HFFc6 (cell line): ENCODE results near the gene EVI5L. TPM values are rescaled to one million over a fixed set of nuclear protein-coding genes. Genes with fewer than 3 reads are reported as not detected.
A peak's percentile ranks its signal among the peaks of the same experiment; 100 is the strongest.

Source experiments
- DNase-seq: peaks from one replicate; pipeline ENCODE4 v3.0.0-alpha.2; 2018
- H3K27ac Mint-ChIP-seq: 2 replicates; pipeline ENCODE4 v1.8.0; 2020; ENCODE audit warnings: mild to moderate bottlenecking, mixed read lengths
- H3K27me3 Mint-ChIP-seq: 2 replicates; pipeline ENCODE4 v1.8.0; 2021; ENCODE audit warnings: mild to moderate bottlenecking, moderate library complexity, mixed read lengths; ENCODE audit not compliant: insufficient read depth
- H3K36me3 Mint-ChIP-seq: 2 replicates; pipeline ENCODE4 v1.8.0; 2021; ENCODE audit warnings: low read depth, mixed read lengths
- H3K4me1 Mint-ChIP-seq: 2 replicates; pipeline ENCODE4 v1.8.0; 2020; ENCODE audit warnings: low read depth, mixed read lengths
- H3K4me3 Mint-ChIP-seq: 2 replicates; pipeline ENCODE4 v1.8.0; 2020; ENCODE audit warnings: mild to moderate bottlenecking, moderate library complexity, mixed read lengths
- H3K9me3 Mint-ChIP-seq: 2 replicates; pipeline ENCODE4 v1.8.0; 2020; ENCODE audit warnings: mild to moderate bottlenecking, mixed read lengths
- CTCF ChIP-seq: fragments of 200-600 bp; sonication (generic); IDR thresholded peaks from 2 replicates; pipeline ENCODE4 v1.5.0; 2021; ENCODE audit warnings: antibody characterized with exemption, mild to moderate bottlenecking
- total RNA-seq, 6 experiments: library from RNA; stranded (reverse); fragmentation: NEBNext Ultra II Directional; extraction: Animal tissue kit (Norgen Biotek cat#: 25700); gene quantifications; 2 replicates in 1 of 6; 3 replicates in 5 of 6; pipeline ENCODE4 v1.2.3, GENCODE V29; 2021

The EVI5L gene
- total RNA-seq, 6 experiments from 2014 or later, result 26.4 to 33.0 (median 27.7) TPM

DNA sequence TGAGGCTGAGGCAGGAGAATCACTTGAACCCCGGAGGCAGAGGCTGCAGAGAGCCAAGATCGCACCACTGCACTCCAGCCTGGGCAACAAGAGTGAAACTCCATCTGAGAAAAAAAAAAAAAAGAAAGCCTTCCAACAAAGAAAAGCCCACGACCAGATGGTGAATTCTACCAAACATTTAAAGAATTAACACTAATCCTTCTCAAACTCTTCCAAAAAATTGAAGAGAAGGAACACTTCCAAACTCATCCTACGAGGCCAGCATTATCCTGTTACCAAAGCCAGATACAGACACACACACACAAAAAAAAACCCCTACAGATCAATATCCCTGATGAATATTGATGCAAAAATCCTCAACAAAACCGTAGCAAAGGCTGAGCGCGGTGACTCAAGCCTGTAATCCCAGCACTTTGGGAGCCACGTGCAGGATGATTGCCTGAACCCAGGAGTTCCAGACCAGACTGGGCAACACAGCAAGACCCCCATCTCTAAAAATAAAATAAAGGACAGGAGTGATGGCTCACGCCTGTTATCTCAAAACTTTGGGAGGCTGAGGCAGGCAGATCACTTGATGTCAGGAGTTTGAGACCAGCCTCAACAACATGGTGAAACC is 6.2 kb upstream of the EVI5L start:
- DNase-seq, result no peak
- Mint-ChIP-seq H3K9me3 (no peaks in the 10 kb centered on the region), H3K27me3 (peaks cover 37% of the 10 kb centered on the region), H3K4me1 (peaks cover 8% of the 10 kb centered on the region), H3K4me3 (no peak overlapping the region), H3K27ac (no peak overlapping the region), H3K36me3 (no peaks in the 10 kb centered on the region)
- TF ChIP-seq CTCF, result no peak

DNA sequence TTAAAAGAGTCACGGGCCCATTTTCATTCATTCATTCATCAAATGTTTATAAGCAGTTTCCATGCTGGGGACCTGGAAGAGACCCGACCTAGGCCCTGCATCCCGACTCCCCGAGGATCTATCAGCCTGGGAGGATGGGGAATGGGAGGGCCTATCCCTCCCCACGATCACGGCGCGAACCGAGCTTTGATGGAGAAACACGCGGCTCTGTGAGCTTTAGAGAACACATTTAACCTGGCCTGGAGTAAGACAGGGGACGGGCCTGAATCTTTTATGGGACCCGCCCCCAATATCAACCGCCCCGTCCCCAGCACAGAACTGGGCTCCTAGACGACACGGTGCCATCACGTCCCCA is 875 bp upstream of the EVI5L start:
- H3K4me3 Mint-ChIP-seq, result peak overlapping the region; percentile 87
- peak overlapping the region; percentile 74 for H3K27ac Mint-ChIP-seq
- no peak for DNase-seq
- no peaks in the 10 kb centered on the region for H3K9me3 Mint-ChIP-seq
- peaks cover 39% of the 10 kb centered on the region for H3K4me1 Mint-ChIP-seq
- H3K27me3 Mint-ChIP-seq, result peaks cover 18% of the 10 kb centered on the region
- no peaks in the 10 kb centered on the region for H3K36me3 Mint-ChIP-seq
- TF ChIP-seq CTCF, result no peak

- DNase-seq, result no peak
- H3K4me3 Mint-ChIP-seq, result peak overlapping the region; percentile 80
- H3K9me3 Mint-ChIP-seq, result no peaks in the 10 kb centered on the region
- TF ChIP-seq CTCF, result no peak
- H3K27ac Mint-ChIP-seq, result no peak overlapping the region
- peaks cover 16% of the 10 kb centered on the region for H3K27me3 Mint-ChIP-seq
- no peaks in the 10 kb centered on the region for H3K36me3 Mint-ChIP-seq
- peaks cover 39% of the 10 kb centered on the region for H3K4me1 Mint-ChIP-seq
Observed at GRCh38 chr19:7830272-7830771, 304 bp downstream of the EVI5L start.

- DNase-seq, result no peak
- no peak for TF ChIP-seq CTCF
- H3K4me1 Mint-ChIP-seq, result peaks cover 39% of the 10 kb centered on the region
- H3K4me3 Mint-ChIP-seq, result peak overlapping the region; percentile 80
- H3K27ac Mint-ChIP-seq, result peak overlapping the region; percentile 39
- peaks cover 11% of the 10 kb centered on the region for H3K27me3 Mint-ChIP-seq
- no peaks in the 10 kb centered on the region for H3K36me3 Mint-ChIP-seq
- no peaks in the 10 kb centered on the region for H3K9me3 Mint-ChIP-seq
Observed at GRCh38 chr19:7830823-7831222, 805 bp downstream of the EVI5L start.

DNA sequence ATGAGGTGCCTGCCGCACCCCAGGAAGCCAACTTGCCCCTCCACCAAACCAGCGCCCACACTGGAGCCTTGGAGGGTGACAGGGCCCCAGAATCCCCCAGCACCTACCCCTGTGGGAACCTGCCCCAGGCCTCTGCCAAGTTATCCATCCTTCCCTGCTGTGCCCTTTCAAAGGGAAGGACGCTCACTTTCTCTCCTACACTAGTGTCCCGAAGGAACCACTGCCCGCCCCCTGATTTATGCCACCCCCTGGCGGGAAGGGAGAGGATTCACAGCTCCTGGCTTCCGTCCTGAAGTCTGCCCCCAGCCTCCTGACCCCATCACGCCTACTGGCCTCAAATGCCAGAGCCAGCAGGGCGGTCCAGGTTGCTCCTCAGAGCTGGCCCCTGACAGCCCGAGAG is 1.4 kb downstream of the EVI5L start:
- Mint-ChIP-seq H3K27me3 (peaks cover 6% of the 10 kb centered on the region), H3K36me3 (no peaks in the 10 kb centered on the region), H3K9me3 (no peaks in the 10 kb centered on the region), H3K4me1 (peaks cover 39% of the 10 kb centered on the region), H3K27ac (0 out of 2 replicates have a peak overlapping the region, but pooled peaks have one; percentile 39), H3K4me3 (peak overlapping the region; percentile 80)
- TF ChIP-seq CTCF, result peak; percentile 55
- no peak for DNase-seq
